ENCODE data around the gene TSSK2. TPM values are rescaled to one million over a fixed set of nuclear protein-coding genes. Genes with fewer than 3 reads are reported as not detected.

TSSK2 gene
- total and polyA plus RNA-seq, 2 donors (not counting 3 experiments of a cell fraction or from before 2014, with no cell fraction given), result not detected

DNA sequence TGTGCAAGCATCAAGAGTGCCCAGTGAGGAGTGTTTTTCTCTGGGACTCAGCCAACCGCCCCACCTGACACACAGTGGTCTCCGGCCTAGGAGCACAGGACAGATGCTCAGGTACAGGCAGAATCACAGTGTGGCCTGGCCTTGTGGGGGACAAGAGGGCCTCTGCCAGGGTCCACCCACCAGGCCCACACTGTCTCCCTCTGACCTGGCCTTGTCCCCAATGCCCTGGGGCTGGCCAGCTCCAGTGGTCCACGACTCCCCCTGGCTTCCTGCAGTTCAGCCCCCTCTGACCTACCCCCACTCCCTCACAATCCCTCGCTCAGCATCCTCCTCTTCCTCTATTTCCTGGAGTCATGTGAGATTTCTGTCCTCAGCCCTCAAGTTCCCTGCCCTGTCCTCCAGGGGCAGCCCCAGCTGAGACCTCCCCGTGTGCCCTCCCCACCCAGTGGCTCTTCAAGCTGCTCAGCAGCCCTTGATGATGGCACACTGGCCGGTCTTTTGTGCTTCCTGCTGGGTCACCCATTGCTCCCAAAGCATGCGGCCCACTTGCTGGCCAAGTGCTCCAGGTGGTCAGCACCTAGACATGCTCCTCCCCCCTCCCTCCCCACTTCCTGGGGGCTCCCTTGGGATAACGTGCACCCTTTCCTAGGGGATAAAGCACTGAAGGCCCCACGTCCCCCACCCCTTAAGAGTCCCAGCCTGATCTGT is 1.7 kb downstream of the TSSK2 start:
- Histone ChIP-seq H3K9me1 (replicated peaks; ENCODE audit: control insufficient read depth, extremely low read depth, insufficient read depth, low read length) (no peaks in the 10 kb centered on the region), H3K79me2 (ENCODE audit: control insufficient read depth, insufficient read depth, low read length) (no peaks in the 10 kb centered on the region), H3K9me3 (replicated peaks; ENCODE audit: control insufficient read depth, insufficient read depth, low read length) (no peaks in the 10 kb centered on the region), H3K4me3 (replicated peaks in 1 of 3; ENCODE audit: insufficient read depth in 1 of 3, low read depth in 1 of 3, low read length in 3 of 3) (no peak overlapping the region), H3K4me1 (ENCODE audit: control insufficient read depth, extremely low read depth, insufficient read depth, low read length) (no peaks in the 10 kb centered on the region), H4K20me1 (replicated peaks; ENCODE audit: control insufficient read depth, extremely low read depth, insufficient read depth, low read length) (no peaks in the 10 kb centered on the region), H3K36me3 (ENCODE audit: control insufficient read depth in 2 of 2, extremely low read depth in 1 of 2, insufficient read depth in 2 of 2, low read length in 2 of 2) (peaks cover 4 to 38% of the 10 kb centered on the region in 2 experiments), H2AFZ (ENCODE audit: low read depth, low read length) (no peak overlapping the region), H3K4me2 (ENCODE audit: insufficient read depth, low read length) (no peak overlapping the region), H3K27me3 (ENCODE audit: control insufficient read depth in 2 of 2, insufficient read depth in 2 of 2, low read length in 2 of 2) (no peaks in the 10 kb centered on the region), H3K9ac (replicated peaks; ENCODE audit: extremely low read depth, insufficient read depth, low read length) (no peak overlapping the region), H3K27ac (ENCODE audit: insufficient read depth, low read depth, low read length) (no peak overlapping the region)
- FAIRE-seq (no peak), DNase-seq (ENCODE audit: low read depth, low spot score) (no peak)
- ChIA-PET POLR2A (no interaction called here), CTCF (interaction anchor here (2.3 to 3.5 kb wide), 2 partner anchors 11 to 12 kb away, joined by 9 to 12 read pairs; partner anchors contain the start of gene ESS2)
- dilution Hi-C loops (cut with MboI; ENCODE audit: extremely low pct_ligation_motif_present, low sequenced_read_pairs) (no loop called here), intact Hi-C loops (cut with micrococcal nuclease) (no loop called here)
- no TSS peak for BruUV-seq (replicated peaks)
- no peak for TF ChIP-seq MYC (IDR thresholded peaks at IDR 0.05; ENCODE audit: low read depth, low read length)
- TF ChIP-seq, protein P1, sequence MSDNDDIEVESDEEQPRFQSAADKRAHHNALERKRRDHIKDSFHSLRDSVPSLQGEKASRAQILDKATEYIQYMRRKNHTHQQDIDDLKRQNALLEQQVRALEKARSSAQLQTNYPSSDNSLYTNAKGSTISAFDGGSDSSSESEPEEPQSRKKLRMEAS (IDR thresholded peaks at IDR 0.05; ENCODE audit: insufficient read depth, insufficient read length), result no peak
- TF ChIP-seq, protein P2, sequence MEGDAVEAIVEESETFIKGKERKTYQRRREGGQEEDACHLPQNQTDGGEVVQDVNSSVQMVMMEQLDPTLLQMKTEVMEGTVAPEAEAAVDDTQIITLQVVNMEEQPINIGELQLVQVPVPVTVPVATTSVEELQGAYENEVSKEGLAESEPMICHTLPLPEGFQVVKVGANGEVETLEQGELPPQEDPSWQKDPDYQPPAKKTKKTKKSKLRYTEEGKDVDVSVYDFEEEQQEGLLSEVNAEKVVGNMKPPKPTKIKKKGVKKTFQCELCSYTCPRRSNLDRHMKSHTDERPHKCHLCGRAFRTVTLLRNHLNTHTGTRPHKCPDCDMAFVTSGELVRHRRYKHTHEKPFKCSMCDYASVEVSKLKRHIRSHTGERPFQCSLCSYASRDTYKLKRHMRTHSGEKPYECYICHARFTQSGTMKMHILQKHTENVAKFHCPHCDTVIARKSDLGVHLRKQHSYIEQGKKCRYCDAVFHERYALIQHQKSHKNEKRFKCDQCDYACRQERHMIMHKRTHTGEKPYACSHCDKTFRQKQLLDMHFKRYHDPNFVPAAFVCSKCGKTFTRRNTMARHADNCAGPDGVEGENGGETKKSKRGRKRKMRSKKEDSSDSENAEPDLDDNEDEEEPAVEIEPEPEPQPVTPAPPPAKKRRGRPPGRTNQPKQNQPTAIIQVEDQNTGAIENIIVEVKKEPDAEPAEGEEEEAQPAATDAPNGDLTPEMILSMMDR (IDR thresholded peaks at IDR 0.05; ENCODE audit: extremely low read depth in 1 of 2, insufficient read depth in 1 of 2, low read depth in 1 of 2, low read length in 2 of 2), result no peak
- TF ChIP-seq JUN (IDR thresholded peaks at IDR 0.05; ENCODE audit: borderline replicate concordance, insufficient read depth, insufficient read length, low read depth), result no peak
- no peak for TF ChIP-seq POLR2A (IDR thresholded peaks at IDR 0.05; ENCODE audit: low read depth, low read length)
- no peak for TF ChIP-seq FOS (IDR thresholded peaks at IDR 0.05; ENCODE audit: borderline replicate concordance, insufficient read depth, low read length)
- no peak for TF ChIP-seq GATA2 (IDR thresholded peaks at IDR 0.05; ENCODE audit: insufficient read depth, insufficient read length, low read depth, low read length)
- no peak for TF ChIP-seq POLR2AphosphoS5 (IDR thresholded peaks at IDR 0.05; ENCODE audit: insufficient read depth, low read depth, low read length)
- no peak for TF ChIP-seq EZH2 (IDR thresholded peaks at IDR 0.05; ENCODE audit: borderline replicate concordance, low read depth, low read length, severe bottlenecking)
